Measurements from ENCODE around the gene BNC2.

Gene BNC2

GRCh38 chr9:16601991-16602390, 268.5 kb downstream of the BNC2 start:
- TF ChIP-seq, protein P1, sequence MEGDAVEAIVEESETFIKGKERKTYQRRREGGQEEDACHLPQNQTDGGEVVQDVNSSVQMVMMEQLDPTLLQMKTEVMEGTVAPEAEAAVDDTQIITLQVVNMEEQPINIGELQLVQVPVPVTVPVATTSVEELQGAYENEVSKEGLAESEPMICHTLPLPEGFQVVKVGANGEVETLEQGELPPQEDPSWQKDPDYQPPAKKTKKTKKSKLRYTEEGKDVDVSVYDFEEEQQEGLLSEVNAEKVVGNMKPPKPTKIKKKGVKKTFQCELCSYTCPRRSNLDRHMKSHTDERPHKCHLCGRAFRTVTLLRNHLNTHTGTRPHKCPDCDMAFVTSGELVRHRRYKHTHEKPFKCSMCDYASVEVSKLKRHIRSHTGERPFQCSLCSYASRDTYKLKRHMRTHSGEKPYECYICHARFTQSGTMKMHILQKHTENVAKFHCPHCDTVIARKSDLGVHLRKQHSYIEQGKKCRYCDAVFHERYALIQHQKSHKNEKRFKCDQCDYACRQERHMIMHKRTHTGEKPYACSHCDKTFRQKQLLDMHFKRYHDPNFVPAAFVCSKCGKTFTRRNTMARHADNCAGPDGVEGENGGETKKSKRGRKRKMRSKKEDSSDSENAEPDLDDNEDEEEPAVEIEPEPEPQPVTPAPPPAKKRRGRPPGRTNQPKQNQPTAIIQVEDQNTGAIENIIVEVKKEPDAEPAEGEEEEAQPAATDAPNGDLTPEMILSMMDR (IDR thresholded peaks at IDR 0.05; ENCODE audit: control extremely low read depth, extremely low read depth, low read depth, missing control alignments) = no peak
- ChIA-PET POLR2A (no interaction called here), CTCF (no interaction called here)
- DNase-seq (ENCODE audit: extremely low spot score) = no peak

DNA sequence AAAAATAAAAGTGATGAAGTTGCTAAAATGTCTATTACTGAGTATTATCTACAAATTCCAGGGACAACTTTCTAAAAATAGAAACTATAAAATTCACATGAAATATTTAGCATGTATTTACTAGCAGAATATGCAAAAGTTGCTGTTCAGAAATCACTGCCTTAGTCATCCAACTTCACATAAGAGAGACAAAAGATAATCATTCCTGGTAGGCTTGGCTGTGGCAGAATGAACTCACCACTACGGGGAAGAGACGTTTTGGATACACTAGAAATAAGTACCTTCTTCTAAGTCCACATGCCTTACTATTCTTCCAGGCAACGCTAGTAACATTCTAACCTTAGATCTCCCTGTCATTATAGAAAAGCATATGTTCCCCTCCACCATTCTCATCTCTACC, 272.2 kb downstream of the BNC2 start:
- ChIA-PET POLR2A (no interaction called here), CTCF (no interaction called here)
- no peak for DNase-seq (ENCODE audit: extremely low spot score)
- TF ChIP-seq, protein P1 (IDR thresholded peaks at IDR 0.05; ENCODE audit: control extremely low read depth, extremely low read depth, low read depth, missing control alignments) = no peak

DNA sequence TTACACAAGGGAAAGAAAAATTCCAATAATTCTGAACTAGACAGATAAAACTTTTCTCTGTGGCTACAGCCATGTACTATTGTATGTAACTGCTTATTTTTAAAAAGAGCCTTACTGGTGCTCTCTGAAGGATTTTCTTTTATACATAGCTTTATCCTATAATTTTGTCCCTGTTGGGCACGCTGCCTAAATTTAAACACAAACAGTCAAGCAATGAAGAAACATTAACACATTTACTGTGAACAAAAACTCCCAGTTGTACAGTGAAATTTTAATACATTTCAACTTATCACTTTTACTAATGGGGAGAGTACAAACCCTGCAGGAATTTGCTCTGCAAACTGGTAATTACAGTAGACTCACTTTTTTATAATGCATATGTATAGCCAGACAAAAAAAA, 273.3 kb downstream of the BNC2 start:
- POLR2A ChIA-PET = no interaction called here
- TF ChIP-seq, protein P1 (IDR thresholded peaks at IDR 0.05; ENCODE audit: control extremely low read depth, extremely low read depth, low read depth, missing control alignments) = no peak
- CTCF ChIA-PET = no interaction called here
- no peak for DNase-seq (ENCODE audit: extremely low spot score)

- ChIA-PET CTCF (no interaction called here), POLR2A (no interaction called here)
- TF ChIP-seq, protein P1 (IDR thresholded peaks at IDR 0.05; ENCODE audit: control extremely low read depth, extremely low read depth, low read depth, missing control alignments) = no peak
- no peak for DNase-seq (ENCODE audit: extremely low spot score)
Measured at GRCh38 chr9:16595227-16595626, 275.2 kb downstream of the BNC2 start.

- TF ChIP-seq, protein P1 (IDR thresholded peaks at IDR 0.05; ENCODE audit: control extremely low read depth, extremely low read depth, low read depth, missing control alignments) = no peak
- CTCF ChIA-PET = no interaction called here
- no peak for DNase-seq (ENCODE audit: extremely low spot score)
- POLR2A ChIA-PET = no interaction called here
Measured at GRCh38 chr9:16594787-16595186, 275.7 kb downstream of the BNC2 start.

- CTCF ChIA-PET = interaction anchor here (1.3 kb wide), 1 partner anchor 11 kb away, joined by 3 read pairs; no protein-coding TSS in a partner anchor
- TF ChIP-seq, protein P1 (IDR thresholded peaks at IDR 0.05; ENCODE audit: control extremely low read depth, extremely low read depth, low read depth, missing control alignments) = no peak
- POLR2A ChIA-PET = no interaction called here
- no peak for DNase-seq (ENCODE audit: extremely low spot score)
Measured at GRCh38 chr9:16593746-16594145, 276.7 kb downstream of the BNC2 start.

GRCh38 chr9:16591092-16591491, 279.4 kb downstream of the BNC2 start:
- TF ChIP-seq, protein P1 (IDR thresholded peaks at IDR 0.05; ENCODE audit: control extremely low read depth, extremely low read depth, low read depth, missing control alignments) = no peak
- ChIA-PET CTCF (no interaction called here), POLR2A (no interaction called here)
- DNase-seq (ENCODE audit: extremely low spot score) = no peak

Measured in GM10248 (cell line).